ENCODE data around the gene PRKG1. TPM values are rescaled to one million over a fixed set of nuclear protein-coding genes. Genes with fewer than 3 reads are reported as not detected.
A peak's percentile ranks its signal among the peaks of the same experiment; 100 is the strongest.

The PRKG1 gene
- total and polyA plus RNA-seq, 8 donors: 1.2 to 9.6 (median 2.9) TPM

DNA sequence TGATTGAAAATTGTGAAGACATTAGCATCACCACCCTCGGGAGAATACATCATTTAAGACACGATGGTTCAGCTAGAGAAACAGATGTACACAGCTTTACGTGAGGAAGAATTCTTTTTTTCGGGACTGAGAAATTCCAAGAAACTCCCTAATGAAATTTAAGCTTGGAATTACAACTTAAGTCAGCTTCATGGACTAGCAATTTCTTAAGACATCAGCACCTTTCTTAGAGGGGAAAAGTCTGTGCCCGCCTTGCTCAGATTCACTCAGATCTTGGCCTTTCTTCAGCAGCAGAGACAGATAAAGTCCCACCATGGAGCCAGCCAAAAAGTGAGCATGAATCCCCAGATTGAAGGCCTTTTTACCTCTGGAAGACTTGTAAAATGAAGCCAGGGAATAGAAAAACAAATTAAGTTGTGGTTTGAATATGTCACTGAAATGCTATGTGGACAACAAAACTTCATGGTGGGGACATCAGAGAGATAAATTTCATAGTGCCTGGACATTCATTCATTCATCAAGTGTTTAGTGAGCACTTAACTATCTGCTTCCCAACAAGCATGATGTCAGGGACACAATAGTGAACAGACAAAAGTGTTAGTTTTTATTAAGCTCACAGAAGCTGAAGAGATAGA, 32.1 kb downstream of the PRKG1 start:
- WGBS, 2 donors: 81 to 91% methylated on average over 5 of the region's 5 CpGs
- ATAC-seq (no peak), DNase-seq (no peak), FAIRE-seq (no peak)
- TF ChIP-seq, protein P1, sequence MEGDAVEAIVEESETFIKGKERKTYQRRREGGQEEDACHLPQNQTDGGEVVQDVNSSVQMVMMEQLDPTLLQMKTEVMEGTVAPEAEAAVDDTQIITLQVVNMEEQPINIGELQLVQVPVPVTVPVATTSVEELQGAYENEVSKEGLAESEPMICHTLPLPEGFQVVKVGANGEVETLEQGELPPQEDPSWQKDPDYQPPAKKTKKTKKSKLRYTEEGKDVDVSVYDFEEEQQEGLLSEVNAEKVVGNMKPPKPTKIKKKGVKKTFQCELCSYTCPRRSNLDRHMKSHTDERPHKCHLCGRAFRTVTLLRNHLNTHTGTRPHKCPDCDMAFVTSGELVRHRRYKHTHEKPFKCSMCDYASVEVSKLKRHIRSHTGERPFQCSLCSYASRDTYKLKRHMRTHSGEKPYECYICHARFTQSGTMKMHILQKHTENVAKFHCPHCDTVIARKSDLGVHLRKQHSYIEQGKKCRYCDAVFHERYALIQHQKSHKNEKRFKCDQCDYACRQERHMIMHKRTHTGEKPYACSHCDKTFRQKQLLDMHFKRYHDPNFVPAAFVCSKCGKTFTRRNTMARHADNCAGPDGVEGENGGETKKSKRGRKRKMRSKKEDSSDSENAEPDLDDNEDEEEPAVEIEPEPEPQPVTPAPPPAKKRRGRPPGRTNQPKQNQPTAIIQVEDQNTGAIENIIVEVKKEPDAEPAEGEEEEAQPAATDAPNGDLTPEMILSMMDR (IDR thresholded peaks at IDR 0.05): no peak
- Histone ChIP-seq H3K27ac (no peak overlapping the region), H3K36me3 (no peaks in the 10 kb centered on the region), H3K27me3 (no peaks in the 10 kb centered on the region), H3K4me1 (no peaks in the 10 kb centered on the region), H3K9me3 (no peaks in the 10 kb centered on the region), H3K4me3 (no peak overlapping the region)
- intact Hi-C loops (cut with DNase I): no loop called here

DNA sequence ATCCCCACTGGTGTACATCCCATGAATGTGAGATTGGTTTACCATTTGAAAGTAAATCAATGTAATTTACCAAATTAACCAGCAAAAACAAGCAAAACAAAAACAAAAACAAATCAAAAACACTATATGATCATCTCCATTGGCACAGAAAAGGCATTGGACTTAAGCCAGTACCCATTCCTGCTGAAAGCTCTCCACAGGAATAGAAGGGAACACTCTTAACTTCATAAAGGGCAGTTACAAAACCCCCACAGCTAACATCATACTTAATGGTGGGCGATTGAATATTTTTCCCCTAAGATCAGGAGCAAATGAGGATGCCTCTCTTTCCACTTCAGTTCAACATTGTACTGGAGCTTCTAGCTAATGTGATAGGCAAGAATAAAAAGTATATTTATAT, 34.1 kb downstream of the PRKG1 start:
- TF ChIP-seq, protein P1 (IDR thresholded peaks at IDR 0.05): no peak
- FAIRE-seq: no peak
- no peak for DNase-seq
- no peaks in the 10 kb centered on the region for H3K9me3 ChIP-seq
- H3K4me1 ChIP-seq: no peaks in the 10 kb centered on the region
- no peak for ATAC-seq
- H3K36me3 ChIP-seq: no peaks in the 10 kb centered on the region
- intact Hi-C loops (cut with DNase I): no loop called here
- 85 to 89% methylated on average over 1 of the region's 1 CpG for WGBS, 2 donors
- no peaks in the 10 kb centered on the region for H3K27me3 ChIP-seq
- no peak overlapping the region for H3K4me3 ChIP-seq
- H3K27ac ChIP-seq: no peak overlapping the region

DNA sequence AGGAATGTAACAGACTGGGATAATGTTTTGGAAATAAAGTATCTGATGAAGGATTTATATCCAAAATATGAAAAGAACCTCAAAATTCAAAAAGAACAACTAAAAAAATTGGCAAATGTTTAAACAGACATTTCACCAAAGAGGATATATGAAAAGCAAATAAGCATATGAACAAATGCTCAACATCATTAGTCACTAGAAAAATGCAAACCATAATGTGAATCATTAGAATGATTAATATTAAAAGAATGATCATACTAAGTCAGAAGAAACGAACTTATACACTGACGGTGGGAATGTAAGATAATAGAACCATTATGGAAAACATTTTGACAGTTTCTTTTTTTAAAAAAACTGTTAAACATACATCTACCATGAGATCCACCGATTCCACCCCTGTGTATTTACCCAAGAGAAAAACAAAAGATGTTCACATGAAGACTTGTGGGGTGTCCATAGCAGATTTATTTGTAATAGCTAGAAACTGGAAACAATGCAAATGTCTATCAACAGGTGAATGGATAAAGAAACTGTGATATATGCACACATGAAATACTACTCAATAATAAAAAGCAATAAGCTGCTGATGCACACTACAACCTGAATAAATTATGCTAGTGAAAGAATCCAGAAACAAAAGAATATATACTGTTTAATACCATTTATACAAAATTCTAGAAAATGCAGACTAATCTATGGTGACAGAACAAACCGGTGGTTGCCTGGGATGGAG, 35.7 kb downstream of the PRKG1 start:
- intact Hi-C loops (cut with DNase I): no loop called here
- Histone ChIP-seq H3K4me1 (no peaks in the 10 kb centered on the region), H3K4me3 (no peak overlapping the region), H3K36me3 (no peaks in the 10 kb centered on the region), H3K27me3 (no peaks in the 10 kb centered on the region), H3K9me3 (no peaks in the 10 kb centered on the region), H3K27ac (no peak overlapping the region)
- WGBS, 2 donors: 56 to 71% methylated on average over 4 of the region's 4 CpGs
- peak; percentile 45 for FAIRE-seq
- TF ChIP-seq, protein P1 (IDR thresholded peaks at IDR 0.05): no peak
- no peak for DNase-seq
- no peak for ATAC-seq

DNA sequence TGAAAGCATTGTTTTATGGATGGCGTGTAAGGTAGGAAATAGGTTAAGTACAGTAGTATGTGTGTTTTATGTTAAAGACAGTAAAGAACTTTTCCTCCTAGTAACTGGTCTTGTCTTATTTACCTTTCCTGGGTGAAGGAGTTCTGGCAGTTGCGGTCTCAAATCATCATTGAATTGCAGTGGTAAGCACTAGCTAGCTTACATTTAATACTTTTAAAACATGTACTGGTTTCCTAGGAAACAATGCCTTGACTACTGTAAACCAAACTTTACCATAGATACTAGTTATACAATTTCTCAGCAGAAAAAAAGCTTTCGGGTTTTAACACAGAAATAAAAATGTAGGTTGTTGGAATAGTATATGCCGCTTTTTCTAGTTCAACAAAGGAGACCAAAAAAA, 37.7 kb downstream of the PRKG1 start:
- H3K36me3 ChIP-seq: no peaks in the 10 kb centered on the region
- H3K9me3 ChIP-seq: no peaks in the 10 kb centered on the region
- intact Hi-C loops (cut with DNase I): no loop called here
- no peaks in the 10 kb centered on the region for H3K27me3 ChIP-seq
- ATAC-seq (no peak), DNase-seq (no peak), FAIRE-seq (no peak)
- H3K27ac ChIP-seq: no peak overlapping the region
- TF ChIP-seq, protein P1 (IDR thresholded peaks at IDR 0.05): no peak
- no peak overlapping the region for H3K4me3 ChIP-seq
- 92 to 95% methylated on average over 4 of the region's 4 CpGs for WGBS, 2 donors
- no peaks in the 10 kb centered on the region for H3K4me1 ChIP-seq

DNA sequence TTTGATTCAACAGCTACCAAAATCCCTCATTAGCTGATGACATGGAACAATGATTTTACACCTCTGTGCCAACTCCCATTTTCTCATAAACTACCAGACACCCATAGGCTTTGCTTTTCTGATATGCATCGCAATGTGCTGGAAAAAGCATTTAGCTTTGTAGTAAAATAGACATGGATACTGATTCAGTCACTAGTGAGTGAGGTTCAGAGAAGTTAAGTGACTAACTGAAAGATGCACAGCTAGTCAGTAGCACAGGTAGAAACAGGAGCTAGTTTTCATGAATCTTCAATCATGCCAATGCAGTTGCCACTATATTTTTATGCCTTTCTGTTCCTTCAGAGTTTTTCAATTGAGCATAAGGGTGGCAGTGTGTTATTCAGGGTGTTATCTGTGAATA, 38.7 kb downstream of the PRKG1 start:
- H3K9me3 ChIP-seq: no peaks in the 10 kb centered on the region

More for the DNA sequence above, 38.7 kb downstream of the PRKG1 start:
- TF ChIP-seq, protein P1 (IDR thresholded peaks at IDR 0.05): no peak
- intact Hi-C loops (cut with DNase I): no loop called here
- Histone ChIP-seq H3K36me3 (no peaks in the 10 kb centered on the region), H3K27me3 (no peaks in the 10 kb centered on the region), H3K4me3 (no peak overlapping the region), H3K4me1 (no peaks in the 10 kb centered on the region), H3K27ac (no peak overlapping the region)
- FAIRE-seq: no peak
- 95 to 97% methylated on average over 1 of the region's 1 CpG for WGBS, 2 donors
- ATAC-seq: no peak
- no peak for DNase-seq
